Ishikawa (cell line): ENCODE measurements around the gene RAB22A.

Experiments
- CEBPB ChIP-seq: IDR thresholded peaks from 2 replicates; pipeline ENCODE4 v1.6.1; 2012
- CREB1 ChIP-seq: IDR thresholded peaks from 2 replicates; pipeline ENCODE4 v1.6.1; 2012; ENCODE audit warnings: low read depth
- EGR1 ChIP-seq: IDR thresholded peaks from 2 replicates; pipeline ENCODE4 v1.6.1; 2012
- EP300 ChIP-seq: IDR thresholded peaks from 2 replicates; pipeline ENCODE4 v1.6.1; 2012; ENCODE audit warnings: borderline replicate concordance
- FOXM1 ChIP-seq: IDR thresholded peaks from 2 replicates; pipeline ENCODE4 v1.6.1; 2012; ENCODE audit warnings: low read depth, borderline replicate concordance
- MAX ChIP-seq: IDR thresholded peaks from 2 replicates; pipeline ENCODE4 v1.6.1; 2012
- NFIC ChIP-seq: IDR thresholded peaks from 2 replicates; pipeline ENCODE4 v1.6.1; 2012
- RAD21 ChIP-seq: IDR thresholded peaks from 2 replicates; pipeline ENCODE4 v1.6.1; 2012; ENCODE audit warnings: low read depth
- TAF1 ChIP-seq: IDR thresholded peaks from 2 replicates; pipeline ENCODE4 v1.6.1; 2012; ENCODE audit warnings: low read depth, mild to moderate bottlenecking
- TCF12 ChIP-seq: IDR thresholded peaks from 2 replicates; pipeline ENCODE4 v1.6.1; 2012; ENCODE audit warnings: low read depth
- TEAD4 ChIP-seq: IDR thresholded peaks from 2 replicates; pipeline ENCODE4 v1.6.1; 2012
- USF1 ChIP-seq: IDR thresholded peaks from 2 replicates; pipeline ENCODE4 v1.6.1; 2012
- YY1 ChIP-seq: IDR thresholded peaks from 2 replicates; pipeline ENCODE4 v1.6.1; 2012; ENCODE audit warnings: low read depth
- ZBTB7A ChIP-seq: IDR thresholded peaks from 2 replicates; pipeline ENCODE4 v1.6.1; 2012; ENCODE audit warnings: low read depth
- TF ChIP-seq, protein P1 (sequence below): IDR thresholded peaks from 2 replicates; pipeline ENCODE4 v1.6.1; 2012; ENCODE audit warnings: low read depth, mild to moderate bottlenecking

The RAB22A gene

GRCh38 chr20:58327211-58327610 lies 17.7 kb downstream of the RAB22A start:
- TF ChIP-seq EGR1 (no peak), CREB1 (no peak), TCF12 (no peak), TAF1 (no peak), YY1 (no peak), TEAD4 (no peak), ZBTB7A (no peak), NFIC (no peak), USF1 (no peak)
- TF ChIP-seq, protein P1, sequence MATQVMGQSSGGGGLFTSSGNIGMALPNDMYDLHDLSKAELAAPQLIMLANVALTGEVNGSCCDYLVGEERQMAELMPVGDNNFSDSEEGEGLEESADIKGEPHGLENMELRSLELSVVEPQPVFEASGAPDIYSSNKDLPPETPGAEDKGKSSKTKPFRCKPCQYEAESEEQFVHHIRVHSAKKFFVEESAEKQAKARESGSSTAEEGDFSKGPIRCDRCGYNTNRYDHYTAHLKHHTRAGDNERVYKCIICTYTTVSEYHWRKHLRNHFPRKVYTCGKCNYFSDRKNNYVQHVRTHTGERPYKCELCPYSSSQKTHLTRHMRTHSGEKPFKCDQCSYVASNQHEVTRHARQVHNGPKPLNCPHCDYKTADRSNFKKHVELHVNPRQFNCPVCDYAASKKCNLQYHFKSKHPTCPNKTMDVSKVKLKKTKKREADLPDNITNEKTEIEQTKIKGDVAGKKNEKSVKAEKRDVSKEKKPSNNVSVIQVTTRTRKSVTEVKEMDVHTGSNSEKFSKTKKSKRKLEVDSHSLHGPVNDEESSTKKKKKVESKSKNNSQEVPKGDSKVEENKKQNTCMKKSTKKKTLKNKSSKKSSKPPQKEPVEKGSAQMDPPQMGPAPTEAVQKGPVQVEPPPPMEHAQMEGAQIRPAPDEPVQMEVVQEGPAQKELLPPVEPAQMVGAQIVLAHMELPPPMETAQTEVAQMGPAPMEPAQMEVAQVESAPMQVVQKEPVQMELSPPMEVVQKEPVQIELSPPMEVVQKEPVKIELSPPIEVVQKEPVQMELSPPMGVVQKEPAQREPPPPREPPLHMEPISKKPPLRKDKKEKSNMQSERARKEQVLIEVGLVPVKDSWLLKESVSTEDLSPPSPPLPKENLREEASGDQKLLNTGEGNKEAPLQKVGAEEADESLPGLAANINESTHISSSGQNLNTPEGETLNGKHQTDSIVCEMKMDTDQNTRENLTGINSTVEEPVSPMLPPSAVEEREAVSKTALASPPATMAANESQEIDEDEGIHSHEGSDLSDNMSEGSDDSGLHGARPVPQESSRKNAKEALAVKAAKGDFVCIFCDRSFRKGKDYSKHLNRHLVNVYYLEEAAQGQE, result no peak

DNA sequence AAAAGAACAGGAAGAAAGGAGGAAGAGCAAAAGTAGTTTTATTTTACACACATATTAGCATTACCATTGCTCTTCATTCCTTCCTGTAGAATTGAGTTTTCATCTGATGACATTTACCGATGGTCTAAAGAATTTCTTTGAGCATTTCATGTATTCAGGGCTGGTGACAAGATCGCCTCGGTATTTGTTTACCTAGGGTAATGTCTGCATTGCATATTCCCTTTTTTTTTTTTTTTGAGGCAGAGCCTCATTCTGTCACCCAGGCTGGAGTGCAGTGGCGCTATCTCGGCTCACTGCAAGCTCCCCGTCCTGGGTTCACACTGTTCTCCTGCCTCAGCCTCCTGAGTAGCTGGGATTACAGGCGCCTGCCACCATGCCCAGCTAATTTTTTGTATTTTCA lies 19.3 kb downstream of the RAB22A start:
- TF ChIP-seq USF1 (no peak), EP300 (no peak), CEBPB (no peak), TCF12 (no peak), YY1 (no peak), TAF1 (no peak), FOXM1 (no peak), TEAD4 (no peak), ZBTB7A (no peak), CREB1 (no peak), NFIC (no peak), EGR1 (no peak), MAX (no peak), RAD21 (no peak)
- TF ChIP-seq, protein P1, result no peak

DNA sequence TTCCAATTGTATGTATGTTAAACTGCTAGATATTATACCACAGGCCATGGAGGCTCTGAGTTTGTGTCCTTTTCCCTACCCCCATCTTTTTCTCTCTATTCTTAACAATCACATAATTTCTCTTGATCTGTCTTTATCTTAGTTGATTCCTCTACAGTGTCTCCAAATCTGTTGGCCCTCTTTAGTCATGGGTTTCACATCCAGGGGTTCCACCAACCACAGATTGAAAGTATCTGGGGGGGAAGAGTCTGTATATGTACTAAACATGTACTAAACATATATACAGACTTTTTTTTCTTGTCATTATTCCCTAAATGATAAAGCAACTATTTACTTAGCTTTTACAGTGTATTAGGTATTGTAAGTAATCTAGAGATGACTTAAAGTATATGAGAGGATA lies 20.2 kb downstream of the RAB22A start:
- TF ChIP-seq FOXM1 (no peak), YY1 (no peak), CEBPB (no peak), ZBTB7A (no peak), MAX (no peak), NFIC (no peak)

DNA sequence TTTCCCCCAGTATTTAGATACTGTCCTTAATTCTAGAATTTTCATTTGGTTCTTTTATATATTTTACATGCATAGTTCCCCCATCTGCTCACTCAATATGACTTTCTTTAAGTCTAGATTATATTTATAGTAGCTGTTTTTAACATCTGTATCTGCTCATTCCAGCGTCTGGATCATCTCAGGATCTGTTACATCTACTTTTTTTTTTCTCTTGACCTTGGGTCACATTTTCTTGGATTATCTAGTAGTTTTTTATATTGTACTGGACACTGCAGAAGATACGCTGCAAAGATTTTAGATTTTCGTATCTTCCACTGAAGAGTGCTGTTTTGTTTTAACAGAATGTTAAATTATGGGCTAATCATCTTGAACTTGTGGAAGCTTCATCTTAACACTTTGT lies 20.7 kb downstream of the RAB22A start:
- TF ChIP-seq MAX (no peak), TAF1 (no peak), TCF12 (no peak), EGR1 (no peak), EP300 (no peak), CEBPB (no peak), YY1 (no peak), USF1 (no peak), CREB1 (no peak), FOXM1 (no peak), TEAD4 (no peak), ZBTB7A (no peak), RAD21 (no peak)
- TF ChIP-seq, protein P1, result no peak
